Osteoblast (primary cell): ENCODE data around the gene FBXO7. TPM values are rescaled to one million over a fixed set of nuclear protein-coding genes. Genes with fewer than 3 reads are reported as not detected.
"Not testable (repeated sequence)": the region's sequence is repeated elsewhere in the genome, so short reads cannot be mapped to it uniquely, and the experiment has no call there.

ENCODE experiments used
- DNase-seq: peaks from one replicate; pipeline ENCODE4 v3.0.0; 2011; ENCODE audit warnings: low spot score, mixed read lengths; ENCODE audit not compliant: insufficient read length; ENCODE audit errors: missing footprints
- H2AFZ ChIP-seq: 2 replicates; pipeline ENCODE4 v1.6.0; 2011; ENCODE audit warnings: mild to moderate bottlenecking, low read length
- H3K27ac ChIP-seq: 2 replicates; pipeline ENCODE4 v1.5.1; 2011; ENCODE audit warnings: mild to moderate bottlenecking, low read depth, low read length, moderate library complexity
- H3K27me3 ChIP-seq: 2 replicates; pipeline ENCODE4 v1.6.0; 2012; ENCODE audit warnings: mild to moderate bottlenecking, control low read depth, inconsistent platforms, low read length, moderate library complexity; ENCODE audit not compliant: insufficient read depth
- H3K36me3 ChIP-seq: 2 replicates; pipeline ENCODE4 v1.5.1; 2011; ENCODE audit warnings: mild to moderate bottlenecking, low read length, control low read depth, moderate library complexity; ENCODE audit not compliant: insufficient read depth
- H3K4me1 ChIP-seq: 2 replicates; pipeline ENCODE4 v1.5.1; 2011; ENCODE audit warnings: mild to moderate bottlenecking, low read length, control low read depth, moderate library complexity; ENCODE audit not compliant: insufficient read depth
- H3K4me2 ChIP-seq: 2 replicates; pipeline ENCODE4 v1.6.0; 2011; ENCODE audit warnings: mild to moderate bottlenecking, low read length; ENCODE audit not compliant: insufficient read depth
- H3K4me3 ChIP-seq: fragments of 200-600 bp; sonication (generic); 3 replicates; pipeline ENCODE4 v1.5.1; 2012; ENCODE audit warnings: mild to moderate bottlenecking, low read length, inconsistent platforms; ENCODE audit not compliant: insufficient read depth
- H3K79me2 ChIP-seq: 2 replicates; pipeline ENCODE4 v1.6.0; 2012; ENCODE audit warnings: mild to moderate bottlenecking, low read length, control low read depth, inconsistent platforms; ENCODE audit not compliant: insufficient read depth
- H3K9me3 ChIP-seq: 2 replicates; pipeline ENCODE4 v1.5.1; 2011; ENCODE audit warnings: low read depth, low read length, control low read depth
- H4K20me1 ChIP-seq: 2 replicates; pipeline ENCODE4 v1.6.0; 2012; ENCODE audit warnings: mild to moderate bottlenecking, low read length, control low read depth; ENCODE audit not compliant: insufficient read depth
- CTCF ChIP-seq: IDR thresholded peaks from 2 replicates; pipeline ENCODE4 v1.5.1; 2011; ENCODE audit warnings: mild to moderate bottlenecking, low read depth, low read length, moderate library complexity; ENCODE audit errors: extremely low read depth
- total RNA-seq: library from RNA; depleted of rRNA; stranded (reverse); fragments of >200 nt; gene quantifications from 2 replicates; pipeline ENCODE4 v1.2.3, GENCODE V29; 2012

Gene FBXO7
- total RNA-seq, 1 donor = 80.0 TPM

- no peak for TF ChIP-seq CTCF
- Histone ChIP-seq H3K27ac (peak overlapping the region; percentile 76), H2AFZ (peak overlapping the region; percentile 82), H3K4me3 (peak overlapping the region; percentile 87), H3K9me3 (no peaks in the 10 kb centered on the region), H4K20me1 (peaks cover 43% of the 10 kb centered on the region), H3K79me2 (peaks cover 59% of the 10 kb centered on the region), H3K27me3 (no peaks in the 10 kb centered on the region), H3K4me1 (peaks cover 26% of the 10 kb centered on the region), H3K36me3 (no peaks in the 10 kb centered on the region), H3K4me2 (peak overlapping the region; percentile 98)
- DNase-seq = no peak
Measured at GRCh38 chr22:32475468-32476010, 928 bp downstream of the FBXO7 start.

- no peaks in the 10 kb centered on the region for H3K9me3 ChIP-seq
- H3K36me3 ChIP-seq = no peaks in the 10 kb centered on the region
- H3K27me3 ChIP-seq = no peaks in the 10 kb centered on the region
- peak overlapping the region; percentile 98 for H3K4me2 ChIP-seq
- H4K20me1 ChIP-seq = peaks cover 48% of the 10 kb centered on the region
- H3K4me1 ChIP-seq = peaks cover 26% of the 10 kb centered on the region
- peak overlapping the region; percentile 76 for H3K27ac ChIP-seq
- no peak overlapping the region for H2AFZ ChIP-seq
- no peak for TF ChIP-seq CTCF
- H3K4me3 ChIP-seq = peak overlapping the region; percentile 87
- DNase-seq = no peak
- peaks cover 69% of the 10 kb centered on the region for H3K79me2 ChIP-seq
Measured at GRCh38 chr22:32476281-32477195, 1.9 kb downstream of the FBXO7 start.

GRCh38 chr22:32477596-32477995, 3.0 kb downstream of the FBXO7 start:
- TF ChIP-seq CTCF = no peak
- peaks cover 58% of the 10 kb centered on the region for H4K20me1 ChIP-seq

GRCh38 chr22:32478552-32478951, 3.9 kb downstream of the FBXO7 start:
- peaks cover 88% of the 10 kb centered on the region for H3K79me2 ChIP-seq
- H3K4me2 ChIP-seq, H3K4me3 ChIP-seq, DNase-seq, H3K9me3 ChIP-seq, H3K36me3 ChIP-seq, H2AFZ ChIP-seq, H3K27me3 ChIP-seq, H3K27ac ChIP-seq: not testable (repeated sequence)
- peaks cover 24% of the 10 kb centered on the region for H3K4me1 ChIP-seq
- peaks cover 68% of the 10 kb centered on the region for H4K20me1 ChIP-seq

More at GRCh38 chr22:32477596-32477995, 3.0 kb downstream of the FBXO7 start:
- peaks cover 26% of the 10 kb centered on the region for H3K4me1 ChIP-seq
- DNase-seq = no peak
- no peaks in the 10 kb centered on the region for H3K36me3 ChIP-seq
- H3K79me2 ChIP-seq = peaks cover 79% of the 10 kb centered on the region
- no peak overlapping the region for H3K4me2 ChIP-seq
- no peaks in the 10 kb centered on the region for H3K9me3 ChIP-seq
- no peak overlapping the region for H2AFZ ChIP-seq
- no peaks in the 10 kb centered on the region for H3K27me3 ChIP-seq
- no peak overlapping the region for H3K27ac ChIP-seq
- no peak overlapping the region for H3K4me3 ChIP-seq
